B cell (primary cell): Measurements from ENCODE around the gene ALKBH7.

ENCODE experiments used
- CTCF ChIP-seq: fragments of 200-600 bp; IDR thresholded peaks from one replicate; pipeline ENCODE4 v1.8.0; 2022; ENCODE audit warnings: antibody characterized with exemption, mild to moderate bottlenecking
- EZH2 ChIP-seq: IDR thresholded peaks from 2 replicates; pipeline ENCODE4 v1.6.1; 2012; ENCODE audit warnings: borderline replicate concordance, low read depth, mild to moderate bottlenecking, moderate library complexity, low read length; ENCODE audit not compliant: insufficient read depth, poor library complexity, severe bottlenecking

GRCh38 chr19:6393074-6393982 lies 20.7 kb downstream of the ALKBH7 start, which contains the start of gene GTF2F1:
- TF ChIP-seq CTCF (no peak), EZH2 (no peak)
